HTR-8/SVneo (cell line): ENCODE measurements around the gene SLC35F2.
"Not testable (repeated sequence)": the region's sequence is repeated elsewhere in the genome, so short reads cannot be mapped to it uniquely, and the experiment has no call there.

Experiments
- DNase-seq: peaks from one replicate; pipeline ENCODE4 v3.0.0; 2011; ENCODE audit warnings: low spot score, mixed read lengths; ENCODE audit not compliant: insufficient read length
- FAIRE-seq: peaks from 2 replicates; lab custom pipeline; 2011; peaks lifted over from hg19 to GRCh38; lab: Jason Lieb, UNC

Gene SLC35F2, protein sequence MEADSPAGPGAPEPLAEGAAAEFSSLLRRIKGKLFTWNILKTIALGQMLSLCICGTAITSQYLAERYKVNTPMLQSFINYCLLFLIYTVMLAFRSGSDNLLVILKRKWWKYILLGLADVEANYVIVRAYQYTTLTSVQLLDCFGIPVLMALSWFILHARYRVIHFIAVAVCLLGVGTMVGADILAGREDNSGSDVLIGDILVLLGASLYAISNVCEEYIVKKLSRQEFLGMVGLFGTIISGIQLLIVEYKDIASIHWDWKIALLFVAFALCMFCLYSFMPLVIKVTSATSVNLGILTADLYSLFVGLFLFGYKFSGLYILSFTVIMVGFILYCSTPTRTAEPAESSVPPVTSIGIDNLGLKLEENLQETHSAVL

DNA sequence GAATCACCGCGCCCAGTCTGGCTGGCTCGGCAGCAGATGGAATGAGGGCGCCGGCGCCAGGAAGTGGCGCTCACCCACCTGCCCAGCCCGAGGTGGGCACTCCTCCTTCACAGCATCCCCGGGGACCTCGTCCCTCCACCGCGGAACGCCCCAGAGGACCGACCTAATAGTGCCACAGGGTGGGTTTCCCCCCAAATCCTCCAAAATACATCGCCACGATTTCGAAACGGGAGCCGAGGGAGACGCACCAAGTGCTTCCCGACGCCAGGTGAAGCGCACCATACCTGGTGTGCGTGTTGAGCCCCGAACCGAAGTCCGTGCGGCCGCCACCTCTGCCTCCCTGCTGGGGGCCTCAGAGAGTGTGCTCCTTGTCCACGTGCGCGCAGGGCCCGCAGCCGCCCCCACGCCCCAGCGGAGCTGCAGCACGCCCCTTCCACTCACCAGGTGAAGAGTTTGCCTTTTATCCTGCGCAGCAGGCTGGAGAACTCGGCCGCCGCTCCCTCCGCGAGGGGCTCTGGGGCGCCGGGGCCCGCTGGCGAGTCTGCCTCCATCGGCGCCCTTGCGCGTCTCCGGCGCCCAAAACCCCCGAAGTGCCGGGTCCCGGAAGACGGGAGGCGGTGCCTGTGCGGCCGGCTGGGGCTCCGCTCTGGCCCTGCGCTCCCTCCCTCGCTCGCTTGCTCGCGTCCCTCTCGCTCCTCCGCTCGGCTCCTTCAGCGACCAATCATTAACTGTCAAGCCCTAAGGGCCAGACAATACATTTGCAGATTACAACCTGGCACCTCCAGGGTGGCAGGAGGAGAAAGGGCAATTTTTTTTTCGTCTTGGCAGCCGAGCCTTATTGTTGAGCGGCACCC, at the start of gene SLC35F2:
TSS of gene SLC35F2 (minus strand) at position 571 of the 854 bp plus-strand sequence. CDS start at position 551, 20 bp downstream.
- FAIRE-seq (peak; percentile 44), DNase-seq (peak; percentile 83)

DNA sequence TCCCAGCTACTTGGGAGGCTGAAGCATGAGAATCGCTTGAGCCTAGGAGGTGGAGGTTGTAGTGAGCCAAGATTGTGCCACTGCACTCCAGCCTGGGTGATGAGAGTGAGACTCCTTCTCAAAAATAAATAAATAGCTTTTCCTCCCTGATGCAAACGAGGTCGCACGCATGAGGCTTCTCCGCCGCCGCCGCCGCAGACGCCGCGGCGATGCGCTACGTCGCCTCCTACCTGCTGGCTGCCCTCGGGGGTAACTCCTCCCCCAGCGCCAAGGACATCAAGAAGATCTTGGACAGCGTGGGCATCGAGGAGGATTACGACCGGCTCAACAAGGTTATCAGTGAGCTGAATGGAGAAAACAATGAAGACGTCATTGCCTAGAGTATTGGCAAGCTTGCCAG, 49.6 kb upstream of the SLC35F2 start:
- DNase-seq (no peak), FAIRE-seq (no peak)

GRCh38 chr11:107898270-107898669, 39.7 kb upstream of the SLC35F2 start:
- DNase-seq (peak; percentile 67), FAIRE-seq (no peak)

- DNase-seq, result no peak
- FAIRE-seq, result peak; percentile 33
Observed at GRCh38 chr11:107882095-107882820, 23.7 kb upstream of the SLC35F2 start.

DNA sequence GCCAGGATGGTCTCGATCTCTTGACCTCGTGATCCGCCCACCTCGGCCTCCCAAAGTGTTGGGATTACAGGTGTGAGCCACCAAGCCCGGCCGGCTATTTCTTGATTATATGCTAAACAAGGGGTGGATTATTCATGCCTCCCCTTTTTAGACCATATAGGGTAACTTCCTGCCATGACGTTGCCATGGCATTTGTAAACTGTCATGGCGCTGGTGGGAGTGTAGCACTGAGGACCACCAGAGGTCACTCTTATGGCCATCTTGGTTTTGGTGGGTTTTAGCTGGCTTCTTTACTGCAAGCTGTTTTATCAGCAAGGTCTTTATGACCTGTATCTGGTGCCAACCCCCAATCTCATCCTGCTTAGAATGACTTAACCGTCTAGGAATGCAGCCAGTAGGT, 22.9 kb upstream of the SLC35F2 start:
- not testable (repeated sequence) for DNase-seq, FAIRE-seq

- DNase-seq, result no peak
- no peak for FAIRE-seq
Observed at GRCh38 chr11:107876141-107876540, 17.6 kb upstream of the SLC35F2 start.

GRCh38 chr11:107864591-107864990, 6.0 kb upstream of the SLC35F2 start:
- DNase-seq, result no peak
- FAIRE-seq, result no peak

DNA sequence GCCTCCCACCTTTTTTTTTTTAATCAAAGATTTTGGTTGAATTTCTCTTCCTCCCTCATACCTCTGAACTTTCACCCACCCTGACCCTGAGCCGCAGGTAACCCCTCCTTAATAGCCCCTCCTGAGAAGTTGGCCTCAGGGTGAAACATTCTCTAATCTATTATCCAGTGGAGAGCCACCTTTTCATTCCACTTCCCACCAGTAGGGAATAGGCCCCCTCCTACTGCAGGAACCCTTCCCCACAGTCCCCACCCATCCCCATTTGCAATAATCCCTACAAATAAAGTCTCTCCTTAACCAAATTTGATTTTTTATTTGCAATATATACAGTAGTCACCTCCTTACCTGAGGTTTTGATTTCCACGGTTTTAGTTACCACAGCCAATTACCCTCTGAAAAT, 2.1 kb upstream of the SLC35F2 start:
- DNase-seq, result no peak
- FAIRE-seq, result no peak

DNA sequence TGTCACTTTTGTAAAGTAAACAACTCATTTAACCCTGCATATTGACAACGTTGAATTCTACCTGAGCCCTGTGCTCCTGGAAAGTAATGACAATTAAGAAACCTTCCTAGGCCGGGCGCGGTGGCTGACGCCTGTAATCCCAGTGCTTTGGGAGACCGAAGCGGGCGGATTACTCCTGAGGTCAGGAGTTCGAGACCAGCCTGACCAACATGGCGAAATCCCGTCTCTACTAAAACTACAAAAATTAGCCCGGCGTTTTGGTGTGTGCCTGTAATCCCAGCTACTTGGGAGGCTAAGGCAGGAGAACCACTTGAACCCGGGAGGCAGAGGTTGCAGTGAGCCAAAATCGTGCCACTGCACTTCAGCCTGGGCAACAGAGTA, 1.6 kb upstream of the SLC35F2 start:
- not testable (repeated sequence) for DNase-seq, FAIRE-seq

DNA sequence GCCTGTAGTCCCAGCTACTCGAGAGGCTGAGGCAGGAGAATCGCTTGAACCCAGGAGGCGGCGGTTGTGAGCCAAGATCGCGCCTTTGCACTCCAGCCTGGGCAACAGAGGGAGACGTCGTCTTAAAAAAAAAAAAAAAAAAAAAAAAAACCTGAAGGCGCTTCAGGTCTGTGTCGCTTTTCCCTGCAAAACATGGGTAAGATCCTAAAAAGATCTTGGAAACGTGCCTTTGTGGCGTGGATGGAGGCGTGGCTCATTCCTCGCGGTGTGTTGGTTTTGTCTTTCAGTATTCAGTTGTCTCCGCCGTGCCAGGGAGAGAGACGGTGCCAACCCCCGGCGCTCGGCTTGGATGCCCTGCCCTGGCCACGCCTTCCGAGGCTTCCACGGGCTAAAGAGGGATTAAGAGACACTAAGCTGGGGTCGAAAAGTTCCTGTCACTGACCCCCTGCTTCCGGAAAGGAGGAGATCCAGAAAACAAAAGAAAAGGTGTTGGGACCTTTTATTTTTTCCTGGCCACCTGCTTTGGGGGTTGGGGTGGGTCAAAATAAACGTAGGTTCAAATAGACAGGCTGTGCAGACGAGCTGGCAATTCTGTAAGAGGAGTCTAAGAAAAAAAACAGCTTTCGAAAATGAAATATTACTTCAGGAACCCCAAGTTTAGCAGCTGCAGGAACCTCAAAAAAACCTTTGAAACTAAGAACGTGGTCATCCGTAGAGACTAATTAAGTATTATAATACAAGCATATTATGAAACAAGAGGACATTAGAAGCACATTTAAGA, 1.1 kb upstream of the SLC35F2 start:
- FAIRE-seq, result no peak

GRCh38 chr11:107857550-107858216, 904 bp downstream of the SLC35F2 start:
- FAIRE-seq, result no peak
- DNase-seq, result peak; percentile 25

More for the DNA sequence above, 1.1 kb upstream of the SLC35F2 start:
- peak; percentile 78 for DNase-seq

DNA sequence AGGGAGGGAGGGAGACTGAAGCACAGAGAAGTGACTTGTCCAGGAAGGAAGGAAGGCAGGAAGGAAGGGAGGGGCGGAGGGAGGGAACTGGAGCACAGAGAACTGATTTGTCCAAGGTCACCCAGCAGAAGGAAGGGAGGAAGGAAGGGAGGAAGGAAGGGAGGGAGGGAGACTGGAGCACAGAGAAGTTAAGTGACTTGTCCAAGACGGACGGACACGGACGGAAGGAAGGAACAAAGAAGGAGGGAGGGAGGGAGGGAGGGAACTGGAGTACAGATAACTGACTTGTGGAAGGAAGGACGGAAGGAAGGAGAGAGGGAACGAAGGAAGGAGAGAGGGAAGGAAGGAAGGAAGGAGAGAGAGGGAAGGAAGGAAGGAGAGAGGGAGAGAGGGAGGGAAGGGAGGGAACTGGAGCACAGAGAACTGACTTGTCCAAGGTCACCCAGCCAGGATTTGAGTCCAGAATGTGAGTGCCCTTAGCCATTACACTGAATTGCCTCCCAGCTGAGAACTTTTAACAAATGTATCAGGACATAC, 1.5 kb downstream of the SLC35F2 start:
- FAIRE-seq (no peak), DNase-seq (no peak)

- FAIRE-seq, result no peak
Observed at GRCh38 chr11:107856180-107856980, 2.2 kb downstream of the SLC35F2 start.

GRCh38 chr11:107853070-107853469, 5.5 kb downstream of the SLC35F2 start:
- FAIRE-seq, result no peak

More at GRCh38 chr11:107856180-107856980, 2.2 kb downstream of the SLC35F2 start:
- DNase-seq, result no peak

GRCh38 chr11:107851704-107852310, 6.8 kb downstream of the SLC35F2 start:
- DNase-seq, result no peak
- FAIRE-seq, result no peak

More at GRCh38 chr11:107853070-107853469, 5.5 kb downstream of the SLC35F2 start:
- no peak for DNase-seq

- DNase-seq (no peak), FAIRE-seq (no peak)
Observed at GRCh38 chr11:107849790-107850189, 8.8 kb downstream of the SLC35F2 start.

- DNase-seq (no peak), FAIRE-seq (no peak)
Observed at GRCh38 chr11:107848345-107848744, 10.2 kb downstream of the SLC35F2 start.

DNA sequence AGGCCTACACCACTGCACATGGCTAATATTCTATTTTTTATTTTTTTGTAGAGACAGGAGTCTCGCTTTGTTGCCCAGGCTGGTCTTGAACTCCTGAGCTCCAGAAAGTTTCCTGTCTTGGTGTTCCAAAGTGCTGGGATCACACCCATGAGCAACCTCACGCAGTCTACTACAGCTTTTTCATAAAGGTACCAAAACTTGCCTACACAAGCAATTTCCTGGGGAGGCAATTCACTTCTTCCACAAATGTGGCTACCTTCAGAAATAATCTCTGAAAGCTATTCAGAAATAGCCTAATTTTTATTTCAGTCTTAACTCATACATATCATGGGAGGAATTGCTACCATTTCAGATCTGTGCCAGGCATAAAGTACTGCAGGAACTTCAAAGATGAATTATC, 11.4 kb downstream of the SLC35F2 start:
- no peak for FAIRE-seq
- DNase-seq, result no peak
